NK-92 (cell line): ENCODE data around the gene ZFYVE28.

Experiments used
- DNase-seq: peaks from one replicate; lab custom pipeline; 2025; ENCODE audit not compliant: unreplicated experiment; lab: John Stamatoyannopoulos, UW

Gene ZFYVE28

DNA sequence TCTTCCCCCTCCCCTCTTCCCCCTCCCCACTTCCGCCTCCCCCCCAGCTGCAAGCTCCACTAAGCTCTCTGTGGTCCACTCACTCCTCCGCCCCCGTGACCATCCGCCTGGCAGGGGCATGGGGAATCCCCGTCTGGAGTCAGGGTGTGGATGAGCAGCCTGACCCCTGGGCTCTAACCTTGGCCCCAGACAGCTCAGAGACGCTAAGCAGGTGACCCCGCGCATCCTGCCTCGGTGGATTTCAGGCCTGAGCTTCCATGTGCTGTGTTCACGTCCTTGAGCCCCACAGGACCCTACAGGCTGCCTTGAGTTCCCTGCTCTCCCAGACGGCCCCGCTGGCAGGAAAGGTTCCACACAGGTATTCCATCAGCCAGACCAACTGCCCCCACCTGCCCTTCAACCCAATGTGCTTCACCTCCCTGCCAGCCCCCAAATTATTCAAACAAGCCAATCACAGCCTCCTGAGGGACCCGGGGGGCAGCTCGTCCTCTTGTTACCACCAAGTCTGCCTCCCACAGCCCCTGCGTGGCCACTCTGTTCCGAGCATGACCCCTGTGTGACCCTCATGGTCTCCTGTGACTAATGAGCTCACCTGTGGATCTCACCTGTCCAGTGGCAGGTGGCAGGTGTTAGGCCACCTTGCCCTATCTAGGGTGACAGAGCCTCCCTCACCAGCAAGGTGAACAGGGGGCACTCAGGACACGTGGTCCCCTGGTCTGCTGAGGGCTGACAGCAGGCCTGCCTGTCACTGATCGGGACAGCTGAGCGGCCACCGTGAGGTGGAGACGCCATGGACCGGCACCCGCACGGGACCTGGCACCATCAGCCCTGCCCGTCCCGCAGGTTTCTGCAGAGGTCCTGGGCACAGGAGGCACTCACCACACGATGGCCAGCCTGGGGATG is 83.4 kb downstream of the ZFYVE28 start:
- DNase-seq: no peak

DNA sequence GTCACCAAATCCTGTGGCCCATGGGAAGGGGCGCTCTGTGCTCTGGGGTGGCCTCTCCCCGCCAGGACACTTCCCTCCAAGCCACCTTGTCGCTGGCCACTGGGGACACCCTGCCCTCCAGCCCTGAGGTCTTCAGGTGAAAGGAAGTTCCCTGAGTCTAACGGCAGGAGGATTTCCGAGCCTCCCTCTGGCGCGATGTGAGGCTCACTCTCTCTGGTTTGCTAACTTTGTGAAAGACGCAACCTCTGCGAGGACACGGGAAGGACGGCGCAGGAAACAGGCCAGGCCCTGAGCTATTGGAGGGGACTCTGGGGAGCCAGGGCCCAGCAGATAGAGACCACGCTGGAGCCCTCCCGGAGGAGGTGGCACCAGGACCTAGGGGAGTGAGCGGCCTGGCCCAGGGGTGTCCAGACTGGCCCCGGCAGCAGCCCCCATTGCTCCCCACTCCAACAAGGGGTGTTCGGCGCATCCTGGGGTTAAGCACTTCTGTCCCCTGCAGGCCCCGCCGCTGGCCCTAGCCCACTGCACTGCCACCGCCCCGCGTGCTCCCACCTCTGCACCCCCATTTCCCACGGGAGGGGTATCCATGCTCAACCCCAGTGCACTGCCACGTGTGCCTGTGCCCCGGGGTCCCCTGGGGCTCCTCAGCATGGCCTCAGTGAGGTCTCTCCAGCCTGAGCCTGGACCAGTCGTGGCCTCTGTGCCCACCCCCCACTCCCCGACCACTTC is 84.4 kb downstream of the ZFYVE28 start:
- no peak for DNase-seq

DNA sequence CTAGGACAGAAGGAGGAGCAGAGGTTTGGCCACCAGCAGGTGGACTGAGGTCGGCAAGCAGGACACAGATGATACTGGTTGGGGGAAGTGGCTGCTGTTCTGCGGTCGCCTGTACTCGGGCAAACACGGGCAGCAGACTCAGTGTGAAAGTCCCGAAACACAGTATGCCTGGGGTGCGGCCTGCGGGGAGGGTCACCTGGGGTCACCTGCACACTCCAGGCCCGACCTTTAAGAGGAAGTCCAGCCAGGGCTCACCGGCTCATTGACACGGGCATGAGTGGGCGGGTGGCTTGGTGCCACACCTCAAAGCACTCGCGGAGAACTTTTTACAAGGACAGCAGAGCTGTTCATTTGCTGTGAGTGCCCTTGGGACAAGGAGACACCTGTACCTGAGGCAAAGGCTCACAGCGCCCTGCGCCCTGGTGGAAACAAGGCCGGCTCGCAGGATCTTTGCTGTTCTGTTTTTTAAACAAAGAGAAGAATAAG is 85.0 kb downstream of the ZFYVE28 start:
- no peak for DNase-seq

DNA sequence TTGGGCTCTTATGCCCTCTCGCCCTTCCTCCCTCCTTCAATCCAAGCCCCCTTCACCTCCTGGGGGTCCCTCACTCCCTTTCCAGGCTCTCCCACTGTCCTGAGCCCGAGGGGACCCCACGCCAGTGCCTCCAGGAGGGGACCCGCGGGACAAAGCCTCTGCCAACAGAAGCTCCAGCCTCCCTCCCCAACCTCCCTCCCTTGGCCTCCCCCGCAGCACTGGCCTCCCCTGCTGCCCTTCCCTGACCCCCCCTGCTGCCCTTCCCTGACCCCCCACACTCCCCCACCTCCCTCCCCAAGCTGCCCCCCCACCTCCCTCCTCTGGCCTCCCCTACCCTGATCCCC is 85.5 kb downstream of the ZFYVE28 start:
- DNase-seq: no peak

DNA sequence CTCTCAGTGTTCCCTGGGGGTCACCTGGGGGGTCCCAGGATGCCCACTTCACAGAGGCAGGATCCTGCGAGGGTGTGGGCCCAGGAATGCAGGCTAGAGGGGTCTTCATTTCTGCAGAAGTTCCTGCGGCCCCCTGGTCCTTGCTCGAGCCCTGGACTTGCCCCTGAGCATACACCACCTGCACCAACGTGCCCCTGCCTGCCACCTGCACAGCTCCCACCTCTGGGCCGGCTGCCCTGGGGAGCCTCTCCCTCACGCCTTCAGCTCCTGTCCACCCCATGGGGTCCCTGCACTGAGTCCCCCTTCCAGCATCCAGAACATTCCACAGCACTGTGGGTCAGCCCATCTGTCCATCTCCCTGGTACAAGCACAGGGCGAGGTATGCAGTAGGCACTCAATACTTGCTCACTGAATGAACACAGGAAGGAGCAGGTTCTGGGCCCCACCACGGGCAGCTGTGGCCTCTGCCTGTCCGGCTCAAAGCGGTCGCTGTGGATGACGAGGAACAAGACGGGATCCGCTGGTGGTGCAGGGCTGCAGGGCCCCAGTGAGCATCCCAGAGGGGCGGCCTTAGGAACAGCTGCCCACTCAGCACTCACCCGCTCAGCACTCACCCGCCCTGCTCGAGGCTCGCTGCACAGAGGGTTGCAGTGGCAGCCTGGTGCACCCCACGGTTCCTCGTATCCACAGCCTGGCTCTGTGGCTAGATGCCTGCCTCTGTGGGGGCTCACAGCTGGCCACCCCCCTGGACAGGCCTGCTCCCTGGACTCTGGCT is 86.1 kb downstream of the ZFYVE28 start:
- DNase-seq: no peak

DNA sequence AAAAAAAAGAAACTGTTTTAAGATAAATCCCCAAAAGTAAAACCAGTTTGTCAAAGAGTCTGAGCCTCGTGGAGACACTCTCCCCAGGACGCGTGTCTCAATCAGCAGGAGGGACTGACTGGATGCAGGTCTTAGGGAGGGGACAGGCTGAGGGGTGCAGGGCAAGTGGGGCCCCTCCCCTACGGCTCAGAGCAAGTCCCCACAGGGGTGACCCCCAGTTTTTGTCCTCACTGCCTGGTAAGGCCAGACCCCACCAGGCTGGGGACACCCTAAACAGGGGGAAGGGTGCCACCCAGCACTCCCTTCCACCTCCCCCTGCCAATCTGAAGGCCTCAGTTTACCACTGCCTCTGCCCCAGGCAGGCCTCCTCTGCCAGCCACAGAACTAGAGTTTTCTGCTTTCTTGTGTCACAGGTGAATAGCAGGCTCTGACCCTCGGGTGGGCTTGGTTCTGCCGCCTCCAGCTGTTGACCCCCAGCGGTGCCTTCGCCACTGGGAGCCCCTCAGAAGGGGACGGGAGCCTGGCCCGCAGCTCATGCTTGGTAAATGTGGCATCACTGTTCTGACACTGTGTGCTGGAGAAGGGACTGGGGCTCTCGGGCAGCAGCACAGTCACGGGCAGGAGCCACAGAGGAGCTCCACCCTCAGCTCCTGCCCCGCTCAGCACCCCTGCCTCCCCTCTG is 86.8 kb downstream of the ZFYVE28 start:
- DNase-seq: no peak

DNA sequence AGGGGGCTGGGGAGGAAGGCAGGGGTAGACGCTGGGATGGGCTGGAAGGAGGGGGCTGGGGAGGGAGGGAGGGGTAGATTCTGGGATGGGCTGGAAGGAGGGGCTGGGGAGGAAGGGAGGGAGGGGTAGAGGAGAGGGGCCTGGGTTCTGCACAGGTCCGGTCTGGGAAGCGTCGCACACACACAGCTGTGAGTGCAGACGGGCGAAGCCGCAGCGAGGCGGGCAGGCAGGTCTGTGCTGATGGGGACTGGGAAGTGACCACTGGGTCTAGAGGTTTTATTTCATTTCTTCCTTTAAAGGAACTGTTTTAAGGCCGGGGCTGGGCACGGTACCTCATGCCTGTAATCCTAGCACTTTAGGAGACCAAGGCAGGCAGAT is 87.4 kb downstream of the ZFYVE28 start:
- no peak for DNase-seq

DNA sequence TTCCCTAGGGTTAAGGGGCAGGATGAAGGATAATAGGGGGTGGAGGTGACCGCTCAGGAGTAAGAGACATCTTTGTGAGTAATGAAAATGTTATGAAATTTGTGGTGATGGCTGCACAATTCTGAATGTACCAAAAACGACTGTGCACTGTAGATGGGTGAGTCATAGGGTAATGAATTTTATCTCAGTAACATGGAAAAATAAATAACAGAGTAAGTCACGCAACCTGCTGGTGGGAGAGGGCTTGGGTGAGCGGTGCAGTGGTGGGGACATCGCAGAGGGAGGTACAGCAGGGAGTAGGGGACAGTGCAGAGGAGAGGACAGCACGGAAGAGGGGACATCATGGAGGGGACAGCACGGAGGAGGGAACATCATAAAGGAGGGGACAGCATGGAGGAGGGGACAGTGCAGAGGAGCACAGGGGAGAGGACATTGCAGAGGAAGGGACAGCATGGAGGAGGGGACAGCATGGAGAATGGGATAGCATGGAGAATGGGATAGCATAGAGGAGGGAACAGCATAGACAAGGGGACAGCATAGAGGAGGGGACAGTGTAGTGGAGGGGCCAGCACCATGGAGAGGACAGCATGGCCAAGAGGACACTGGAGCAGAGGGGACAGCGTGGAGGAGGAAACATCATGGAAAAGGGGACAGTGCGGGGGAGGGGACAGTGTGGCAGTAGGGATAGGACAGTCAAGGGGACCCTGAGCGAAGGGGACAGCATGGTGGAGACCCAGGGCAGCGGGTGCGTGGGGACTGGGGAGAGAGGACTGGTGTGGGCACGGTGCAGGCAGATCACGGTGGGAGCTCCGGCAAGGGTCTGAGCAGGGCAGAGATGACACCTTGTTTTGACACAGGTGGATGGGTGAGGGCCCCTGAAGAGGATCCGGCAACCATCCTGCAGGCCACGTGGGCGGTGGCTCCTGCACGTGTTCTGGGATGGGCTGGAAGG is 88.1 kb downstream of the ZFYVE28 start:
- no peak for DNase-seq

DNA sequence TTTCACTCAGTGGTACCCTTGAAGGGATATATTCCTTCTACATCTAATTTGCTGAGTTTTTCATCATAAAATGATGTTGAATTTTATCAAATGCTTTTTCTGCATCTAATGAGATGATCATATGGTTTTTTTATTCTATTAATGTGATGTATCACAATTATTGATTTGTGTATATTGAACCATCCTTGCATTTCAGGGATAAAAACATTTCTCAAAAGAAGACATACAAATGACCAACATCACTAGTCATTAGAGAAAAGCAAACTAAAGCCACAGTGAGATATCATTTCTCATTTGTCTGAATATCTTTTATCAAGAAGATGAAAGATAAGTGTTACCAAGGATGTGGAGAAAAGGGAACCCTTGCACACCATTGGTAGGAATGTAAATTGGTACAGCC is 90.9 kb downstream of the ZFYVE28 start:
- no peak for DNase-seq

DNA sequence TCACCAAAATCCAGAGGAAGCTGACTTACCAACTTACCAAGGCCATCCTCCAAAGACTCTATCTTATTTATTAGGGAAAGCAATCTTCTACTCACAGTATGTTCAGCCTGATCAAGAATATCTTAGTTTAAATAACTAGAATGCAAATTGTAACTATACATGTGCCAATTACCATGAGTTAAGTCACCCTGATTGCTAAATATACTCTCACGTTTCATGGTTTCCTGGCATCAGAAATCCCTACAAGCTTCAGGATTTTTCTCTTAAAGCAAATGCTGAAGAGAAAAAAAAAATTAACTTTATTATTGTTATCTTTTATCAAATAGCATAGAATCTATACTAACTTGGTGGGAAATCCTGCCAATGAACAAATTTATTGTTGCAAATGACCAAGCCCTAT is 93.6 kb downstream of the ZFYVE28 start:
- DNase-seq: no peak

DNA sequence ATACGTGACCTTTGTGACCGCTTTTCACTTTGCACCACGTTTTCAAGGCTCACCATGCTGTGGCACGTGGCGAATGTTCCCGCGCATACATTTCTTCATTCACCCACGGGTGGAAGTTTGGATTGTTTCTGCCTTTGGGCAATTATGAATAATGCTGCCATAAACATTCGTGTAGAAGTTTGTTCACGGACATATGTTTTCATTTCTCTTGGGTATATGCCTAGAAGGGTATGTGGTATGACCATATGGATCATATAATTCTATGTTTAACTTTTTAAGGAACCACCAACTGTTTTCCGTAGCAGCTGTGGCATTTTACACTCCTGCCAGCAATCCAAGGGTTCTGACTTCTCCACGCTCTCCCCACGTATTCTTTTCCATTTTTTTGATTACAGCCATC is 95.6 kb downstream of the ZFYVE28 start:
- DNase-seq: no peak

DNA sequence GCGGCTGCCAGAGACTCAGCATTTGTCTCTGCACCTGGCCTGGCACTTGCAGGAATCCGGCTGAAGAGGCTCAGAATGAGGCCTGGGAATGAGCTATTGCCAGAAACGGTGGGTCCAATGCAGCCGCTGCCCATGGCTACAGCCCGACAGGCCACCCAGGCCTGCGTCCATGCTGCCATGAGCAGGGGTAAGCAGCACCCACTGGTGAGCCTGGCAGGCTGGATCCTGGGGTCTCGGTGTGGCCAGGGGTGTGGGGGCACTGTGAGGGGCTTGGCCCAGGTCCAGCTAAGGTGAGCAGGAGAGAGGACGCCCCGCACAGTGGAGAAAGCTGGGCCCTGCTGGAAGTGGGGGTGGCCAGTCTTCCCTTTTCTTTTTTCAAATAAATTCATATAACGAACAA is 96.2 kb downstream of the ZFYVE28 start:
- no peak for DNase-seq

DNA sequence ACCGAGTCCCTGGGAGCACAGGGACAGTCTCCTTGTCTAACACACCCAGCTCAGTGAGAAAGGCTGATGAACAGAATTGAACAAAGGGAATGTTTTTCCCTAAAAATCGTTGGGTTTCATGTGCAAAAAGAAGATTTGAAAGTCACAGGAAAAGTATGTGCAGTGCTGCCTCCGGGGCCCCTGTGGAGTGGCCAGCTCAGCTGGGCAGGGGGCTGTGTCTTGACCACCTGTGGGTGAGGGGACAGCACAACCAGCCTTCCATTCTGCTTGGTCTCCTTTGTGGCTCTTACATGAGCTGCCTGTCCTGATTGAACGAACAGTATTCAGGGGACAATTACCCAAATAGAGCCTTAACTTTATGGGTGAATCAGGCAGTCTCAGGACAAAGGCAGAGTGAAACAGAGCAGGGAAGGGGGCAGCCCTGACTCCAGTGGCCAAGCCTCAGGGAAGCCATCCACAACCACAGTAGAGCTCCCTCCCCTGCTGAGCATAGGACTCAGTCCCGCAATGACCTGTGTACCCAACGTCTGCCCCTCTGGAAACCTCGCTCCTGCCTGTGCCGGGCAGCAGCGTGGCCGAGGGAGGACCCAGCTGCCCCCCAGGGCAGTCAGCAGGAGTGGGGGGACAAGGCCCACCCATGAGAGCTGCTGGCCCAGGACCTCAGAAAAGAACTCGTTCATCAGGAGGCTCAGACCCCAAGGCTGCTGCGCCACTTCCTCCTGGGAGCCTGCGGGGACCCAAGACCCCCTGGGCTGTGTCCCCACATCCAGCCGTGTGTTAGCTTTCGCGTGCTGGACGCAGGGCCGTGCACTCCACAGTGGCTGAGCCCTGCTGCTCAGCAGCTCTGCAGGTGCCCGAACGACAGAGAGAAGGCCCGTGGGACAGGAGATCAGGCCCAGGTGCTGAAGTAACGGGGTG is 96.9 kb downstream of the ZFYVE28 start:
- no peak for DNase-seq

DNA sequence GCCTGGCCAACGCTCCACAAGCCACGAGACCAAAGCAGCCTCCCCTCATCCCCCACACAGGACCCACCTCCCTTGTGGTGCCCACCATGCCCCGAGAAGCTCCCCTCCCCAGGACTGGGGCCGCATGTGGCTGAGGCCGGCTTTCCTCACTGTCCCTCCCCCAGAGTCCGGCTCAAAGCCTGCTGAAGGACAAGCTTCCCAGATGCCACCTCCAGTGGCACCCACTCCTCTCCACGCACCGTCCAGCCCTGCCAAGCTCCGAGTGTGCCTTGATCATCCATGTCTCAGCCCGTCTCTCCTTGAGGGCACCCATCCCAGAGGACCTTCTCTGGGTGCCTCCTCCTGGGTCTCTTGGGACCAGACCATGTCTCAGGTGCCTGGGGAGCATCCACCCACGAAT is 97.7 kb downstream of the ZFYVE28 start:
- no peak for DNase-seq

DNA sequence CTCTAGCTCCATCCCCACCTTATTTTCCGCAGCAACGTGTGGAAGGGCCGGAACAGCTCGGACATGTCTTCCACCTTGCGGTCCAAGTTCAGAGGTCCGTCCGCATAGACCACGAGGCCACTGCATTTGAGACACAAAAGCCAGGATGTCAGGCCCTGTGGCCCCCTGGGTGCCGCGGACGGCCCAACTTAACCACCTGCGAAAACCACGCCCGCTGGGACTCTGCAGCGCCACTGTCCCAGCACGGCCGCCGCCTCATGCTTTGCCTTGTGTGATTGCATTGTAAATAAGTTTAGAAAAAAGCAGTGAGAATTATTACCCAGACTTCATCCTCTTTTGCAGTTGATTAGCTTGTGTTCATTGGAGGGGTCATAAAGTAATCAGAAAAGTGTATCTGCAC is 98.3 kb downstream of the ZFYVE28 start:
- DNase-seq: no peak

DNA sequence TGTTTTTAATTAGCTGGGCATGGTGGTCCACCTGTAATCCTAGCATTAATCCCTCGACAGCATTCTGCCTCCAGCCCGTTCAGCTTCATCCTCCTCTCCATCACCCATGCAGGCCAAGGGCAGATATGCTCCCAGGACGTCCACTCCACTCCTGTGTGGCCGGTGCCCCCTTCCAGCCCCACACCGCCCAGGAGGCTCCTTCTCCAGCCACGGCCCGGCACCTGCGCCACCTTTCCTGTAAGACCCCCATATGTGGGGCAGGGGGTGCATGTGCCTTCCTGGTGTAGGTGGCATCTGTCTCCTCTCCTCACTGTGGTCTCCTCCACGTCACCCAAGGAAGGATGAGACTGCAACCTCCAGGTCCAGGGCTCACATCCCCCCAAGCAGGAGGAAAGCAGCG is 99.6 kb downstream of the ZFYVE28 start:
- DNase-seq: no peak

DNA sequence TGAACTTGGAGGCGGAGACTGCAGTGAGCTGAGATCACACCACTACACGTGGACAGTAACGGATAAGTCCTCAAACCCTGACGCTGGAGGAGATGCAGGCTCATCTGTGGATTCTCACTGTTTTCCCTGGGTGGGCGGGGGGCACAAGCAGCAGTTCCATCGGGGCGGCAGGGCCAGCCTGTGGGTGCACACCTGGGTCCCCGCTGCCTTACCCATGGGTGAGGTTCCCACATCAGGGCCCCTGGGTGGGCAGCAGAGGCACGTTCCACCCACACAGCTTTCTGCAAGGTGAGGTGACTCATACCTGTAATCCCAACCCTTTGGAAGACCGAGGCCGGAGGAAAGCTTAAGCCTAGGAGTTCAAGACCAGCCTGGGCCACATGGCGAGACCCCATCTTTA is 100.0 kb downstream of the ZFYVE28 start:
- no peak for DNase-seq

DNA sequence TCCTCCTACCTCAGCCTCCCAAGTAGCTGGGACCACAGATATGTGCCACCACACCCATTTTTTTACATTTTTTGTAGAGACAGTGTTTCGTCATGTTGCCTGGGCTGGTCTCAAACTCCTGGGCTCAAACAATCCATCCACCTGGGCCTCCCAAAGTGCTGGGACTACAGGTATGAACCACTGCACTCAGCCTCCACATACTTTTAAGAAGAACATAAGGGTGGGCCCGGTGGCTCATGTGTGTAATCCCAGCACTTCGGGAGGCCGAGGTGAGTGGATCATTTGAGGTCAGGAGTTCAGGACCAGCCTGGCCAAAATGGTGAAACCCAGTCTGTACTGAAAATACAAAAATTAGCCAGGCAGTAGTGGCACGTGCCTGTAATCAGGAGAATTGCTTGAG is 105.1 kb downstream of the ZFYVE28 start:
- no peak for DNase-seq
